GM19023 (cell line): ENCODE measurements around the gene EMC8.

Source experiments
- ATAC-seq: cut with Tn5 transposase; IDR thresholded peaks from one replicate; pipeline ENCODE4 v1.9.1; 2021; ENCODE audit warnings: mild to moderate bottlenecking, moderate library complexity; ENCODE audit not compliant: unreplicated experiment

The EMC8 gene

DNA sequence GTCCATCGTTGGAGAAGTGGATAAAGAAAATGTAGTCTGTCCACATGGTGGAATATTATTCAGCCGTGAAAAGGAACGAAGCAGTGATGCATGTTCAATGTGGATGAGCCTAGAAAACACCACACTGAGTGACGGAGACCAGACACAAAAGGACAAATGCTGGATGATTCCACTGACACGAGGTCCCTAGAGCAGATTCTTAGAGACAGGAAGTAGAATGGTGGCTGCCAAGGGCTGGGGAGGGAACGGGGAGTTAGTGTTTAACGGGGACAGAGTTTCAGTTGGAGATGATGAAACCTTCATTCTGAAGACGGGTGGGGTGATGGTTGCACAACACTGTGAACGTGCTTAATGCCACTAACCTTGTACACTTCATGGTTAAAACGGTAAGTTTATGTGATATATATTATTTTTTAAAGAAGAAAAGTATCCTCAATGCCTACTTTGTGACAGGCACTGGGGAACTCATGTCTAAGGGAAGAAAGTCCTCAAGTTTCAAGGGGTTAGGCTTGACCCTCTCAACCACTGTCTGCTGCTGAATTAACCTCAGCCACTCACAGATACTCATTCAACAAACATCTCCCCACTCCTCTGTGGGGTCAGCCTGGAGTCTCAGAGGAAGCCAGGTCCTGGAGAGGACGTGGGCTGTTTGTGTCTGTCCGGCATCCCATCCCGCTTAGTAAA is 66.0 kb downstream of the EMC8 start:
- ATAC-seq: no peak

DNA sequence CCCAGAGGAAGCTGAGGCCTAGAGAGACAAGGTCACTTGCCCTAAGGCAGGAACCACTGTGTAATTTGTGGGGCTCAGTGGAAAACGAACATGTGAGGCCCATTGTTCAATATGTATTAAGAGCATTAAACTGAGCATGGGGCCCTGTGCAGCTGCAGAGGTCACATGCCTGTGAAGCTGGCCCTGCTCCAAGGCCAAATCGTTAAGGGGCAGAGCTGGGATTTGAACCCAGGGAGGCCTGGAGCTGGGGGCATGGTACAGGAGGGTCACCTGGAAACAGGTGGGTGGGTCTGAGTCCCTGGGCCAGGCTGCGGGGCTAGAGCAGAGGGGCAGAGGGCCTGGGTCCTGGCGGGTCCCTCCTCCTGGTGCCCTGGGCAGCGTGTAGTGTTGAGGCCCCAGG is 68.2 kb downstream of the EMC8 start:
- ATAC-seq: no peak

GRCh38 chr16:85730186-85730465 is 69.2 kb downstream of the EMC8 start:
- no peak for ATAC-seq

DNA sequence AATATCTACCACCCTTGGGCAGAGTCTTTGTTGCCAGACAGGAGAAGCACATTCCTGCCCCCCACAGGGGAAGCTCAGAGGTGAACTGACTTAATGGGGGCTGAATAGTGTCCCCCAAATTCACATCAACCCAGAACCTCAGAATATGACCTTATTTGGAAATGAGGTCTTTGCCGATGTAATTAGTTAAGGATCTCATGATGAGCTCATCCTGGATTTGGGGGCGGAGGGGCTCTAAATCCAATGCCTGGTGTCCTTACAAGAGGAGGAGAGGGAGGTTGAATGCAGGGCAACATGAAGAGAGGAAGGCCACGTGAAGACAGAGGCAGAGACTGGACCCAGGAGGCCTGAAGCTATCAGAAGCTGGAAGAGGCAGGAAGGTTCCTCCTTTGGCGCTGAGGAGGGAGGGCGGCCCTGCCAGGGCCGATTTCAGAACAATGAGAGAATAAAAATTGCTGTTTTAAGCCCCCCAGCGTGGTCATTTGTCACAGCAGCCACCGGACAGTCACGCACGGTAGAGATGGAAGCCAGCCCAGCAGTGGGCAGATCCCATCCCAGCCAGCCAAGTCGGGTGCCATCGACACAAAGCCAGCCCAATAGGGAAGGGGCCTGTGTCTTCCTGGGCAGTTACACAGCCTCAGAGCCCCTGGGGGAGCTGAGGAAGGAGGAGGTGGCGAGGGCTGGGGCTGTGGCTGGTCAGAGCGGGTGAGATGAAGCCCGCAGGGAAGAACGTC is 69.7 kb downstream of the EMC8 start:
- ATAC-seq: no peak

DNA sequence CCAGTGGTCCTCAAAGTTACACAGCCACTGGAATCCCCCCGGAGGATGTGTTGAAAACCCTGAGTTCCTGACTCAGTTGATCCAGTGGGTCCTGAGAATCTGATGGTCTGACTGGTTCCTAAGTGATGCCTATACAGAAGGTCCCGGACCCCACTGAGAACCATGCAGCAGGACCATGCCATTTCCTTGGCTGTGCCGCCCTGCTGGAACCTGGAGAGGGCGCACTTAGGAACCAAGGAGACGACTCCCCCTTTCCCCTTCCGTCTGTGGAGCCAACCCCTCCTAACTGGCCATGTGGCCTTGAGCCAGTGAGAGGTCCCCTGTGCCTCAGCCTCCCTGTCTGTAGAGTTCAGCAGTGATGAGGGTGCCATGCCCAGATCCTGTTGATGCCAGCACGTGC is 70.5 kb downstream of the EMC8 start:
- ATAC-seq: no peak
